IMR-90 (cell line): ENCODE data around the gene PTH.

ENCODE experiments used
- BHLHE40 ChIP-seq: fragments of 150-350 bp; IDR thresholded peaks from 2 replicates; pipeline ENCODE4 v1.6.1; 2016; ENCODE audit warnings: mild to moderate bottlenecking, low read depth, low read length
- CEBPB ChIP-seq: IDR thresholded peaks from 2 replicates; pipeline ENCODE4 v1.6.1; 2012; ENCODE audit warnings: low read depth, low read length, improper control_type of control experiment
- ELK1 ChIP-seq: fragments of 150-350 bp; IDR thresholded peaks from 2 replicates; pipeline ENCODE4 v1.6.1; 2016; ENCODE audit warnings: low read depth, mild to moderate bottlenecking, low read length, moderate library complexity, borderline replicate concordance
- FOS ChIP-seq: fragments of 150-350 bp; IDR thresholded peaks from 2 replicates; pipeline ENCODE4 v1.6.1; 2016; ENCODE audit warnings: low read depth, low read length
- MXI1 ChIP-seq: IDR thresholded peaks from 2 replicates; pipeline ENCODE4 v1.6.1; 2012; ENCODE audit warnings: low read depth, mild to moderate bottlenecking, low read length, moderate library complexity, borderline replicate concordance
- POLR2A ChIP-seq: IDR thresholded peaks from 2 replicates; pipeline ENCODE4 v1.6.1; 2012; ENCODE audit warnings: mild to moderate bottlenecking, low read depth, low read length
- RAD21 ChIP-seq: IDR thresholded peaks from 2 replicates; pipeline ENCODE4 v1.6.1; 2012; ENCODE audit warnings: low read length, improper control_type of control experiment
- RCOR1 ChIP-seq: IDR thresholded peaks from 2 replicates; pipeline ENCODE4 v1.6.1; 2012; ENCODE audit warnings: mild to moderate bottlenecking, low read length, improper control_type of control experiment; ENCODE audit not compliant: insufficient replicate concordance
- SMC3 ChIP-seq: fragments of 150-350 bp; IDR thresholded peaks from 2 replicates; pipeline ENCODE4 v1.6.1; 2016; ENCODE audit warnings: low read depth, mild to moderate bottlenecking, antibody characterized with exemption, low read length, moderate library complexity
- USF2 ChIP-seq: fragments of 150-350 bp; IDR thresholded peaks from 2 replicates; pipeline ENCODE4 v1.6.1; 2017; ENCODE audit warnings: mild to moderate bottlenecking, antibody characterized with exemption, low read length, low read depth
- TF ChIP-seq, protein P1 (sequence below): conservative IDR thresholded peaks from 2 replicates; pipeline ENCODE4 v1.5.1; 2012; ENCODE audit warnings: mild to moderate bottlenecking, low read depth, low read length, improper control_type of control experiment

- TF ChIP-seq, protein P1, sequence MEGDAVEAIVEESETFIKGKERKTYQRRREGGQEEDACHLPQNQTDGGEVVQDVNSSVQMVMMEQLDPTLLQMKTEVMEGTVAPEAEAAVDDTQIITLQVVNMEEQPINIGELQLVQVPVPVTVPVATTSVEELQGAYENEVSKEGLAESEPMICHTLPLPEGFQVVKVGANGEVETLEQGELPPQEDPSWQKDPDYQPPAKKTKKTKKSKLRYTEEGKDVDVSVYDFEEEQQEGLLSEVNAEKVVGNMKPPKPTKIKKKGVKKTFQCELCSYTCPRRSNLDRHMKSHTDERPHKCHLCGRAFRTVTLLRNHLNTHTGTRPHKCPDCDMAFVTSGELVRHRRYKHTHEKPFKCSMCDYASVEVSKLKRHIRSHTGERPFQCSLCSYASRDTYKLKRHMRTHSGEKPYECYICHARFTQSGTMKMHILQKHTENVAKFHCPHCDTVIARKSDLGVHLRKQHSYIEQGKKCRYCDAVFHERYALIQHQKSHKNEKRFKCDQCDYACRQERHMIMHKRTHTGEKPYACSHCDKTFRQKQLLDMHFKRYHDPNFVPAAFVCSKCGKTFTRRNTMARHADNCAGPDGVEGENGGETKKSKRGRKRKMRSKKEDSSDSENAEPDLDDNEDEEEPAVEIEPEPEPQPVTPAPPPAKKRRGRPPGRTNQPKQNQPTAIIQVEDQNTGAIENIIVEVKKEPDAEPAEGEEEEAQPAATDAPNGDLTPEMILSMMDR, result no peak
- no peak for TF ChIP-seq POLR2A
- no peak for TF ChIP-seq RAD21
- no peak for TF ChIP-seq SMC3
- TF ChIP-seq ELK1, result no peak
- no peak for TF ChIP-seq BHLHE40
- TF ChIP-seq MXI1, result no peak
- TF ChIP-seq FOS, result no peak
- no peak for TF ChIP-seq RCOR1
- TF ChIP-seq CEBPB, result no peak
- no peak for TF ChIP-seq USF2
These were observed 34.5 kb downstream of the PTH start for GRCh38 chr11:13461291-13461690.
